GM12892 (cell line): ENCODE results near the gene DAAM1.

Experiments
- POLR2A ChIP-seq: IDR thresholded peaks from 2 replicates; pipeline ENCODE4 v1.6.1; 2011; ENCODE audit warnings: low read depth, low read length, control low read depth
- POLR2AphosphoS5 ChIP-seq: IDR thresholded peaks from 2 replicates; pipeline ENCODE4 v1.6.1; 2011; ENCODE audit warnings: low read depth, low read length, control low read depth

DNA sequence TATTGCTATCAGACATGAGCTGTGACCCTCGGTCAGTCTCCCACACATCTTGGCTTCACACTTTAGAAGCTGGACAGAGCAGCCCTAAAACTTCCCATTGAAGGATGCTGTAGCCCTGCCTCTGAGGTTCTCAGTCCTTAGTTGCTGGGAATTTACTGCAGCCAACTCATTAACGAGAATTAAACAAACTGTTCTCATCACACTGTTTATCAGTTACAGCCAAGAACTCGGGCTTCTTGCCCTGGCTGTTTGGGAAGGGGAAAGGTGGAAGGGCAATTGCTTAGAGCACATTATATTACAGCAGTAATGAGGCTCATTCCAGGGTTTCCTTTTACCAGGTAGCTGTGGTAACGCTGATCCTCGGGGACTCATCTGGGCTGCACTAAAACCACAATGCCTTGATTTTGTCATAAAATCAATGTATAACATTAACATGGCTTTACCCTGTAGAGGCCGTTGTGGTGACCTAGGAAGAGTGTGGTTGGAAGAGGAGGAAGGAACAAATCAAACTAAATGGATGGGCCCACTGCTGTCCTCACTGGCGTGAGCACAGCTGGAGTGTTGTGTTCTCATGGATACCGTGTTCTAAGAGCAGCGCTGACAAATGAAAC, 189.6 kb downstream of the DAAM1 start:
- no peak for TF ChIP-seq POLR2A
- no peak for TF ChIP-seq POLR2AphosphoS5
